ENCODE results near the gene VEGFC. TPM values are rescaled to one million over a fixed set of nuclear protein-coding genes. Genes with fewer than 3 reads are reported as not detected.

The VEGFC gene
- total RNA-seq, 2 donors from 2014 or later, result 1.3 to 3.6 TPM

- TF ChIP-seq POLR2A (IDR thresholded peaks at IDR 0.05), result no peak
- TF ChIP-seq CTCF (IDR thresholded peaks at IDR 0.05), result no peak
- Histone ChIP-seq H3K4me3 (no peak overlapping the region), H3K36me3 (replicated peaks in 1 of 2; ENCODE audit: insufficient read depth in 1 of 2, low read depth in 2 of 2) (no peaks in the 10 kb centered on the region), H3K27me3 (no peaks in the 10 kb centered on the region), H3K27ac (no peak overlapping the region), H3K4me1 (no peaks in the 10 kb centered on the region), H3K9me3 (no peaks in the 10 kb centered on the region)
- intact Hi-C loops (cut with DNase I), result no loop called here
- no peak for ATAC-seq
- DNase-seq, result no peak
Measured at GRCh38 chr4:176745902-176746301, 46.8 kb downstream of the VEGFC start.

GRCh38 chr4:176744091-176744490, 48.6 kb downstream of the VEGFC start:
- no peaks in the 10 kb centered on the region for H3K4me1 ChIP-seq
- no peak overlapping the region for H3K27ac ChIP-seq
- WGBS, 2 donors, result 60 to 78% methylated on average over 2 of the region's 2 CpGs
- H3K36me3 ChIP-seq (replicated peaks in 1 of 2; ENCODE audit: insufficient read depth in 1 of 2, low read depth in 2 of 2), result no peaks in the 10 kb centered on the region
- H3K4me3 ChIP-seq, result no peak overlapping the region
- H3K9me3 ChIP-seq, result no peaks in the 10 kb centered on the region
- ATAC-seq (no peak), DNase-seq (no peak)
- no peaks in the 10 kb centered on the region for H3K27me3 ChIP-seq
- intact Hi-C loops (cut with DNase I), result no loop called here
- TF ChIP-seq POLR2A (IDR thresholded peaks at IDR 0.05) (no peak), CTCF (IDR thresholded peaks at IDR 0.05) (no peak)

- intact Hi-C loops (cut with DNase I), result no loop called here
- no peaks in the 10 kb centered on the region for H3K9me3 ChIP-seq
- no peaks in the 10 kb centered on the region for H3K4me1 ChIP-seq
- 67 to 75% methylated on average over 6 of the region's 6 CpGs for WGBS, 2 donors
- no peak for TF ChIP-seq POLR2A (IDR thresholded peaks at IDR 0.05)
- TF ChIP-seq CTCF (IDR thresholded peaks at IDR 0.05), result no peak
- DNase-seq, result no peak
- H3K4me3 ChIP-seq, result no peak overlapping the region
- H3K36me3 ChIP-seq (replicated peaks in 1 of 2; ENCODE audit: insufficient read depth in 1 of 2, low read depth in 2 of 2), result no peaks in the 10 kb centered on the region
- H3K27me3 ChIP-seq, result no peaks in the 10 kb centered on the region
- no peak overlapping the region for H3K27ac ChIP-seq
- ATAC-seq, result no peak
Measured at GRCh38 chr4:176742211-176742610, 50.5 kb downstream of the VEGFC start.

- intact Hi-C loops (cut with DNase I), result no loop called here
- WGBS, 2 donors, result 26 to 31% methylated on average over 4 of the region's 4 CpGs
- no peaks in the 10 kb centered on the region for H3K4me1 ChIP-seq
- no peak for DNase-seq
- ATAC-seq, result no peak
- H3K4me3 ChIP-seq, result no peak overlapping the region
- H3K27ac ChIP-seq, result no peak overlapping the region
- H3K9me3 ChIP-seq, result no peaks in the 10 kb centered on the region
- no peaks in the 10 kb centered on the region for H3K36me3 ChIP-seq (replicated peaks in 1 of 2; ENCODE audit: insufficient read depth in 1 of 2, low read depth in 2 of 2)
- H3K27me3 ChIP-seq, result no peaks in the 10 kb centered on the region
- TF ChIP-seq POLR2A (IDR thresholded peaks at IDR 0.05) (no peak), CTCF (IDR thresholded peaks at IDR 0.05) (no peak)
Measured at GRCh38 chr4:176741253-176741652, 51.5 kb downstream of the VEGFC start.

GRCh38 chr4:176735300-176735699, 57.4 kb downstream of the VEGFC start:
- Histone ChIP-seq H3K4me3 (no peak overlapping the region), H3K27me3 (no peaks in the 10 kb centered on the region), H3K27ac (no peak overlapping the region), H3K9me3 (no peaks in the 10 kb centered on the region), H3K36me3 (replicated peaks in 1 of 2; ENCODE audit: insufficient read depth in 1 of 2, low read depth in 2 of 2) (no peaks in the 10 kb centered on the region), H3K4me1 (no peaks in the 10 kb centered on the region)
- 73 to 90% methylated on average over 2 of the region's 2 CpGs for WGBS, 2 donors
- no peak for DNase-seq
- intact Hi-C loops (cut with DNase I), result no loop called here
- TF ChIP-seq POLR2A (IDR thresholded peaks at IDR 0.05), result no peak
- TF ChIP-seq CTCF (IDR thresholded peaks at IDR 0.05), result no peak
- no peak for ATAC-seq
